ENCODE results near the gene FIBCD1.

DNA sequence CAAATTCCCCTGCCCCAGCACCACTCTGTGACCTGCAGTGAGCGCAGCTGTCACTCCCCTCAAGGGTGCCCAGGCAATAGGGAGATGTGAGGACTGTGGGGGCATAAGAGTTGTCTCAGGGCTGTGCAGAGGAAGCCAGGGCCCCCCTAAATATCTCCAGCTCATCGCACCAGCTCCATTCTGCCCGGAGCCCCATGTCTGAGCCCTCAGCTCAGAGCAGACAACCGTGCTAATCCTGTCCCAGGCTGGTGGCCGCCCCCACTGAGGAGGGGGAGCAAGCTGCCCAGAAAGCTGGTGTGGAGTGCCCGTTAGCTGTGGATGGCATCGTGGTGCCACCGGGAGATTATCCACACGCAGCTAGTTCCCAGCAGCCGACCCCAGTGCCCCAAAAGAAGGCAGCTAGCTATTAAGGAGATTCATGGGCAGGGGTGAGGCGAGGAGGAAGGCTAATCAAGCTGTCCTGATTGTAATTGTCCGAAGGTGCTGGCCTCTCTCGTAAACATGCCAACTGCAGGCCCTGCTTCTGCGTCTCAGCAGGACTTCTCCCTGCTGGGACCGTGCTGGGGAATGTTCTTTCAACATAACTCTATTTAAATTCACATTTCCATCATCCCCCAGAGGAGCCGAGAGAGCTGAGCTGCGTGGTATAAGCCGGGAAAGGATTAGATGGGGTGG lies 17.0 kb upstream of the FIBCD1 start:
- TF ChIP-seq, protein P1, sequence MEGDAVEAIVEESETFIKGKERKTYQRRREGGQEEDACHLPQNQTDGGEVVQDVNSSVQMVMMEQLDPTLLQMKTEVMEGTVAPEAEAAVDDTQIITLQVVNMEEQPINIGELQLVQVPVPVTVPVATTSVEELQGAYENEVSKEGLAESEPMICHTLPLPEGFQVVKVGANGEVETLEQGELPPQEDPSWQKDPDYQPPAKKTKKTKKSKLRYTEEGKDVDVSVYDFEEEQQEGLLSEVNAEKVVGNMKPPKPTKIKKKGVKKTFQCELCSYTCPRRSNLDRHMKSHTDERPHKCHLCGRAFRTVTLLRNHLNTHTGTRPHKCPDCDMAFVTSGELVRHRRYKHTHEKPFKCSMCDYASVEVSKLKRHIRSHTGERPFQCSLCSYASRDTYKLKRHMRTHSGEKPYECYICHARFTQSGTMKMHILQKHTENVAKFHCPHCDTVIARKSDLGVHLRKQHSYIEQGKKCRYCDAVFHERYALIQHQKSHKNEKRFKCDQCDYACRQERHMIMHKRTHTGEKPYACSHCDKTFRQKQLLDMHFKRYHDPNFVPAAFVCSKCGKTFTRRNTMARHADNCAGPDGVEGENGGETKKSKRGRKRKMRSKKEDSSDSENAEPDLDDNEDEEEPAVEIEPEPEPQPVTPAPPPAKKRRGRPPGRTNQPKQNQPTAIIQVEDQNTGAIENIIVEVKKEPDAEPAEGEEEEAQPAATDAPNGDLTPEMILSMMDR (IDR thresholded peaks at IDR 0.05): no peak
- TF ChIP-seq EP300 (IDR thresholded peaks at IDR 0.05): no peak

Measured in suprapubic skin (tissue), 3 donors.